Measurements from ENCODE around the gene CCDC134.

CCDC134 gene

DNA sequence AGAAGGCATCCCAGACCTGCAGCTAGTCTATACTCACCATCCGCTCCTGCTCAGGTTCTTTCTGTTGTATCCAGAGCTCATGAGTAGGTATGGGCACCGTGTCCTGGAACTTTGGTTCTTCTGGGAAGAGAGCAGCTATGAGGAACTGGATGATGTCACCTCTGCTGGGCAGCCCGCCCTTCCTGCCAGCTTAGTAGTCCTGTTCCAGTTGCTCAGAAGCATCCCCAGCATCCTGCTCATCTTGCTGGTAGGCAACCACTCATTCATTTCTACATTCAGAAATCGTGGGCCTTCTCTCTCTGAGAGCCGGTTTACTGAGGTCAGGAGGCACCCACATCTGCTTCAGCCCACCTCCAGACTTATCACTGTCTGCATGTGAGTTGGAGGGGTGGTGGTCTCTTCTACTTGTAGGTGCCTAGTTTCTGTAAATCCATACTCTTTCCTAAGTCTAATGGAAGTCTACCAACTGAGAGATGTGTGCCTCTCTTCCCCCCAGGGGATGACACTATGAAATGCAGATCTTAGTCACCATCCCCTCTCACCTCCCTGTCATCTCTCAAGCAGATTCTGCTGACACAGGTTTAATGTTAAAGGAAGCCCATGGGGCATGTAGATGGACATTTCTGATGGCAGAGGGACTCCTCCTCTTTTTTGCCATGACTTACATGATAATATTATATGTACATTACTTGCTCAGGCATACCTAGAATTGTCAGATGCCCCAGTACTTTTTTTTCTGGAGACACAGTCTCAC is 29.6 kb upstream of the CCDC134 start:
- no peak for ATAC-seq

DNA sequence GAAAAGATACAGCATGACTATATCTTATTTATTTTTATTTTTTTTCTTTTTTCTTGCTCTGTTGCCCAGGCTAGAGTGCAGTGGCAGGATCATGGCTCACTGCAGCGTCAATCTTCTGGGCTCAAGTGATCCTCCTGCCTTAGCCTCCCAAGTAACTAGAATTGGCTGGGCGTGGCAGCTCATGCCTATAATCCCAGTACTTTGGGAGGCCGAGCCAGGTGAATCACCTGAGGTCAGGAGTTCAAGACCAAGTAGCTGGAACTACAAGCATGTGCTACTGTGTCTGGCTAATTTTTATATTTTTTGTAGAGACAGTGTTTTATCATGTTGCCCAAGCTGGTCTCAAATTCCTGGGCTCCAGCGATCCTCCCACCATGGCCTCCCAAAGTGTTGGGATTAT is 28.3 kb upstream of the CCDC134 start:
- no peak for ATAC-seq

More for the DNA sequence above, 29.6 kb upstream of the CCDC134 start:
- no peak for TF ChIP-seq ZNF70 (CRISPR knock-in tag; IDR thresholded peaks at IDR 0.05)

DNA sequence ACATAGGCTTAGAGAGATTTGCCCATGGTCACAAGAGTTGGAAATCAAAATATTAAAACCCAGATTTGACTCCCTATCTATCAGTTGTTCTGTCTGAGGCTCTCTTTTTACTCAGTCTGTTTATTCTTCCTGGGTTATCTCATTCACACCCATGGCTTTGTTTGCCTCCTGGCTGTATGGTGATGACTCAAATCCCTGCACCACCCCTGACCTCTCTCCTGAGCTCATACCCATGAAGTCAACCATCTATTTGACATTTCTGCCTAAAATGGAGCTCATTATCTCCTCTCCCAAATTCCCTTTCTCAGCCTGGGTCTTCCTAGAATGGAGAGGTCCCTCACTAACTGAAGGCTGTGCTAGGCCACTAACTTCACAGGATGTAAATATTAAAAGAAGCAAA is 27.8 kb upstream of the CCDC134 start:
- ATAC-seq, result no peak
- TF ChIP-seq TOX (CRISPR knock-in tag; IDR thresholded peaks at IDR 0.05; ENCODE audit: borderline replicate concordance), result no peak
- no peak for TF ChIP-seq TCF4 (CRISPR knock-in tag; IDR thresholded peaks at IDR 0.05; ENCODE audit: borderline replicate concordance)

More for the DNA sequence above, 28.3 kb upstream of the CCDC134 start:
- TF ChIP-seq, protein P1, sequence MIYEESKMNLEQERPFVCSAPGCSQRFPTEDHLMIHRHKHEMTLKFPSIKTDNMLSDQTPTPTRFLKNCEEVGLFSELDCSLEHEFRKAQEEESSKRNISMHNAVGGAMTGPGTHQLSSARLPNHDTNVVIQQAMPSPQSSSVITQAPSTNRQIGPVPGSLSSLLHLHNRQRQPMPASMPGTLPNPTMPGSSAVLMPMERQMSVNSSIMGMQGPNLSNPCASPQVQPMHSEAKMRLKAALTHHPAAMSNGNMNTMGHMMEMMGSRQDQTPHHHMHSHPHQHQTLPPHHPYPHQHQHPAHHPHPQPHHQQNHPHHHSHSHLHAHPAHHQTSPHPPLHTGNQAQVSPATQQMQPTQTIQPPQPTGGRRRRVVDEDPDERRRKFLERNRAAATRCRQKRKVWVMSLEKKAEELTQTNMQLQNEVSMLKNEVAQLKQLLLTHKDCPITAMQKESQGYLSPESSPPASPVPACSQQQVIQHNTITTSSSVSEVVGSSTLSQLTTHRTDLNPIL (CRISPR knock-in tag; IDR thresholded peaks at IDR 0.05; ENCODE audit: low read depth), result no peak
- no peak for TF ChIP-seq CSDC2 (CRISPR knock-in tag; IDR thresholded peaks at IDR 0.05)
- TF ChIP-seq OSR1 (CRISPR knock-in tag; IDR thresholded peaks at IDR 0.05), result no peak
- no peak for TF ChIP-seq ISL1 (CRISPR knock-in tag; IDR thresholded peaks at IDR 0.05)
- no peak for TF ChIP-seq ESRRG (CRISPR knock-in tag; IDR thresholded peaks at IDR 0.05)
- no peak for TF ChIP-seq ZFP30 (CRISPR knock-in tag; IDR thresholded peaks at IDR 0.05)
- no peak for TF ChIP-seq PPARA (CRISPR knock-in tag; IDR thresholded peaks at IDR 0.05; ENCODE audit: borderline replicate concordance)
- TF ChIP-seq, protein P2, sequence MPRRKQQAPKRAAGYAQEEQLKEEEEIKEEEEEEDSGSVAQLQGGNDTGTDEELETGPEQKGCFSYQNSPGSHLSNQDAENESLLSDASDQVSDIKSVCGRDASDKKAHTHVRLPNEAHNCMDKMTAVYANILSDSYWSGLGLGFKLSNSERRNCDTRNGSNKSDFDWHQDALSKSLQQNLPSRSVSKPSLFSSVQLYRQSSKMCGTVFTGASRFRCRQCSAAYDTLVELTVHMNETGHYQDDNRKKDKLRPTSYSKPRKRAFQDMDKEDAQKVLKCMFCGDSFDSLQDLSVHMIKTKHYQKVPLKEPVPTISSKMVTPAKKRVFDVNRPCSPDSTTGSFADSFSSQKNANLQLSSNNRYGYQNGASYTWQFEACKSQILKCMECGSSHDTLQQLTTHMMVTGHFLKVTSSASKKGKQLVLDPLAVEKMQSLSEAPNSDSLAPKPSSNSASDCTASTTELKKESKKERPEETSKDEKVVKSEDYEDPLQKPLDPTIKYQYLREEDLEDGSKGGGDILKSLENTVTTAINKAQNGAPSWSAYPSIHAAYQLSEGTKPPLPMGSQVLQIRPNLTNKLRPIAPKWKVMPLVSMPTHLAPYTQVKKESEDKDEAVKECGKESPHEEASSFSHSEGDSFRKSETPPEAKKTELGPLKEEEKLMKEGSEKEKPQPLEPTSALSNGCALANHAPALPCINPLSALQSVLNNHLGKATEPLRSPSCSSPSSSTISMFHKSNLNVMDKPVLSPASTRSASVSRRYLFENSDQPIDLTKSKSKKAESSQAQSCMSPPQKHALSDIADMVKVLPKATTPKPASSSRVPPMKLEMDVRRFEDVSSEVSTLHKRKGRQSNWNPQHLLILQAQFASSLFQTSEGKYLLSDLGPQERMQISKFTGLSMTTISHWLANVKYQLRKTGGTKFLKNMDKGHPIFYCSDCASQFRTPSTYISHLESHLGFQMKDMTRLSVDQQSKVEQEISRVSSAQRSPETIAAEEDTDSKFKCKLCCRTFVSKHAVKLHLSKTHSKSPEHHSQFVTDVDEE (CRISPR knock-in tag; IDR thresholded peaks at IDR 0.05), result no peak
- TF ChIP-seq ZNF565 (CRISPR knock-in tag; conservative IDR thresholded peaks at IDR 0.05; ENCODE audit: low read depth), result no peak
- TF ChIP-seq, protein P3, sequence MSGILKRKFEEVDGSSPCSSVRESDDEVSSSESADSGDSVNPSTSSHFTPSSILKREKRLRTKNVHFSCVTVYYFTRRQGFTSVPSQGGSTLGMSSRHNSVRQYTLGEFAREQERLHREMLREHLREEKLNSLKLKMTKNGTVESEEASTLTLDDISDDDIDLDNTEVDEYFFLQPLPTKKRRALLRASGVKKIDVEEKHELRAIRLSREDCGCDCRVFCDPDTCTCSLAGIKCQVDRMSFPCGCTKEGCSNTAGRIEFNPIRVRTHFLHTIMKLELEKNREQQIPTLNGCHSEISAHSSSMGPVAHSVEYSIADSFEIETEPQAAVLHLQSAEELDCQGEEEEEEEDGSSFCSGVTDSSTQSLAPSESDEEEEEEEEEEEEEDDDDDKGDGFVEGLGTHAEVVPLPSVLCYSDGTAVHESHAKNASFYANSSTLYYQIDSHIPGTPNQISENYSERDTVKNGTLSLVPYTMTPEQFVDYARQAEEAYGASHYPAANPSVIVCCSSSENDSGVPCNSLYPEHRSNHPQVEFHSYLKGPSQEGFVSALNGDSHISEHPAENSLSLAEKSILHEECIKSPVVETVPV (CRISPR knock-in tag; IDR thresholded peaks at IDR 0.05), result no peak
- no peak for TF ChIP-seq ZNF8 (CRISPR knock-in tag; IDR thresholded peaks at IDR 0.05)
- no peak for TF ChIP-seq ZC3H10 (CRISPR knock-in tag; IDR thresholded peaks at IDR 0.05)
- no peak for TF ChIP-seq BACH2 (CRISPR knock-in tag; IDR thresholded peaks at IDR 0.05; ENCODE audit: borderline replicate concordance)
- TF ChIP-seq RARB (CRISPR knock-in tag; IDR thresholded peaks at IDR 0.05), result no peak

DNA sequence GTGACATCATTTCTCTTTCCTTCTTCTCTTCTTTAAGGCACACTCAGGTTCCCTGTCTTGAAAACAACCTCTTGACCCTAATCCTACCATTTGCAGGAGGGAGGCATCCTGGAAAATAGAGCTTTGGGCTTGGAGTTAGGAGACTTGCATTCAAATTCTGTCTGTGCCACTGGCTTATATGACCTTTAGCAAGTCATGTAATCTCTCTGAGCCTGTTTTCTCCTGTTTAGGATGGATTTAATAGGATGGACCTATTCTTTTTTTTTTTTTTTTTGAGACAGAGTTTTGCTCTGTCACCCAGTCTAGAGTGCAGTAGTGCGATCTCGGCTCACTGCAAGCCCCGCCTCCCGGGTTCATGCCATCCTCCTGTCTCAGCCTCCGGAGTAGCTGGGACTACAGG is 25.1 kb upstream of the CCDC134 start:
- no peak for ATAC-seq
- TF ChIP-seq TCF4 (CRISPR knock-in tag; IDR thresholded peaks at IDR 0.05; ENCODE audit: borderline replicate concordance), result no peak
- TF ChIP-seq GLIS3 (CRISPR knock-in tag; IDR thresholded peaks at IDR 0.05), result no peak
- TF ChIP-seq, protein P4, sequence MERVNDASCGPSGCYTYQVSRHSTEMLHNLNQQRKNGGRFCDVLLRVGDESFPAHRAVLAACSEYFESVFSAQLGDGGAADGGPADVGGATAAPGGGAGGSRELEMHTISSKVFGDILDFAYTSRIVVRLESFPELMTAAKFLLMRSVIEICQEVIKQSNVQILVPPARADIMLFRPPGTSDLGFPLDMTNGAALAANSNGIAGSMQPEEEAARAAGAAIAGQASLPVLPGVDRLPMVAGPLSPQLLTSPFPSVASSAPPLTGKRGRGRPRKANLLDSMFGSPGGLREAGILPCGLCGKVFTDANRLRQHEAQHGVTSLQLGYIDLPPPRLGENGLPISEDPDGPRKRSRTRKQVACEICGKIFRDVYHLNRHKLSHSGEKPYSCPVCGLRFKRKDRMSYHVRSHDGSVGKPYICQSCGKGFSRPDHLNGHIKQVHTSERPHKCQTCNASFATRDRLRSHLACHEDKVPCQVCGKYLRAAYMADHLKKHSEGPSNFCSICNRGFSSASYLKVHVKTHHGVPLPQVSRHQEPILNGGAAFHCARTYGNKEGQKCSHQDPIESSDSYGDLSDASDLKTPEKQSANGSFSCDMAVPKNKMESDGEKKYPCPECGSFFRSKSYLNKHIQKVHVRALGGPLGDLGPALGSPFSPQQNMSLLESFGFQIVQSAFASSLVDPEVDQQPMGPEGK (CRISPR knock-in tag; IDR thresholded peaks at IDR 0.05; ENCODE audit: borderline replicate concordance), result no peak
- TF ChIP-seq OSR1 (CRISPR knock-in tag; IDR thresholded peaks at IDR 0.05), result no peak

DNA sequence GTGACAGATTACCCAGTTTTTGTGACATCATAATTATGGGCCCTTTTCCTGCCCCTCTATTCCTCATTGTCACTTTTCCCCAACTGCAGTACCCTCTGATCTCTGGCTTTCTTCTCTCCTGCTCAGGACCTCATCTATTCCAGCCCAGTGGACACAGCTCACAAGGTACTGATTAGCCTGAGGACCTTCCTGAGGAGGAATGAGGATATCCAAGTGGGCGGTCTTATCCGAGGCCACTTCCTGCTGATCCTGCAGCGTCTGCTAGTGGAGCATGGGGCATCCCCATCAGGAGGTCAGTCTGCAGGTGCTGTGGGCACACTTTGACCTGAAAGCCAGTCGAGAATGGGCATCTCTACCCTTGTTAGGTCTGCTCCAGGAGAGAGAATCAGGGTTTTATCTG is 24.5 kb upstream of the CCDC134 start:
- no peak for ATAC-seq
- TF ChIP-seq ZFP3 (CRISPR knock-in tag; IDR thresholded peaks at IDR 0.05), result no peak
- TF ChIP-seq RARB (CRISPR knock-in tag; IDR thresholded peaks at IDR 0.05), result no peak
- no peak for TF ChIP-seq ZFP30 (CRISPR knock-in tag; IDR thresholded peaks at IDR 0.05)
- TF ChIP-seq CSDC2 (CRISPR knock-in tag; IDR thresholded peaks at IDR 0.05), result no peak
- TF ChIP-seq, protein P2 (CRISPR knock-in tag; IDR thresholded peaks at IDR 0.05), result no peak
- no peak for TF ChIP-seq ISL1 (CRISPR knock-in tag; IDR thresholded peaks at IDR 0.05)
- no peak for TF ChIP-seq TOX (CRISPR knock-in tag; IDR thresholded peaks at IDR 0.05; ENCODE audit: borderline replicate concordance)
- TF ChIP-seq, protein P1 (CRISPR knock-in tag; IDR thresholded peaks at IDR 0.05; ENCODE audit: low read depth), result no peak
- TF ChIP-seq ESRRG (CRISPR knock-in tag; IDR thresholded peaks at IDR 0.05), result no peak
